GM23248 (cell line): Measurements from ENCODE around the gene JUN. TPM values are rescaled to one million over a fixed set of nuclear protein-coding genes. Genes with fewer than 3 reads are reported as not detected.

ENCODE experiments used
- DNase-seq: peaks from one replicate; pipeline ENCODE4 v3.0.0-alpha.2; 2015
- H2AFZ ChIP-seq: fragments of 200-600 bp; sonication (generic); 2 replicates; pipeline ENCODE4 v1.6.1; 2016; ENCODE audit warnings: antibody characterized with exemption
- H3F3A ChIP-seq: fragments of 200-600 bp; sonication (generic); 2 replicates; pipeline ENCODE4 v1.6.1; 2016; ENCODE audit warnings: mild to moderate bottlenecking, antibody characterized with exemption, mixed run types; ENCODE audit not compliant: insufficient read depth
- H3K27ac ChIP-seq: fragments of 200-600 bp; sonication (generic); 2 replicates; pipeline ENCODE4 v1.5.1; 2016; ENCODE audit warnings: mild to moderate bottlenecking
- H3K27me3 ChIP-seq: fragments of 200-600 bp; sonication (generic); replicated peaks from 2 replicates; pipeline ENCODE4 v1.6.1; 2016; ENCODE audit warnings: mild to moderate bottlenecking; ENCODE audit not compliant: insufficient read depth
- H3K36me3 ChIP-seq: fragments of 200-600 bp; sonication (generic); 2 replicates; pipeline ENCODE4 v1.6.1; 2016; ENCODE audit warnings: low read depth, mild to moderate bottlenecking
- H3K4me1 ChIP-seq: fragments of 200-600 bp; sonication (generic); 2 replicates; pipeline ENCODE4 v1.6.1; 2016; ENCODE audit warnings: mild to moderate bottlenecking; ENCODE audit not compliant: insufficient read depth
- H3K4me2 ChIP-seq: fragments of 200-600 bp; sonication (generic); one replicate; pipeline ENCODE4 v1.6.1; 2016; ENCODE audit warnings: mild to moderate bottlenecking; ENCODE audit not compliant: unreplicated experiment
- H3K4me3 ChIP-seq: fragments of 200-600 bp; sonication (generic); 2 replicates; pipeline ENCODE4 v1.5.1; 2016; ENCODE audit warnings: mild to moderate bottlenecking
- H3K79me2 ChIP-seq: fragments of 200-600 bp; sonication (generic); 2 replicates; pipeline ENCODE4 v1.6.1; 2016; ENCODE audit warnings: mild to moderate bottlenecking; ENCODE audit not compliant: insufficient read depth
- H3K9ac ChIP-seq: fragments of 200-600 bp; sonication (generic); 2 replicates; pipeline ENCODE4 v1.6.1; 2016; ENCODE audit warnings: mild to moderate bottlenecking
- H3K9me2 ChIP-seq: fragments of 200-600 bp; sonication (generic); 2 replicates; pipeline ENCODE4 v1.6.1; 2016; ENCODE audit warnings: mixed run types, mild to moderate bottlenecking, moderate library complexity; ENCODE audit not compliant: insufficient read depth
- H3K9me3 ChIP-seq: fragments of 200-600 bp; sonication (generic); one replicate; pipeline ENCODE4 v1.6.1; 2017; ENCODE audit warnings: low read depth
- H4K20me1 ChIP-seq: fragments of 200-600 bp; sonication (generic); 2 replicates; pipeline ENCODE4 v1.6.0; 2016; ENCODE audit not compliant: insufficient read depth
- EZH2 ChIP-seq: fragments of 200-600 bp; sonication (generic); IDR thresholded peaks from 2 replicates; pipeline ENCODE4 v1.6.1; 2018; ENCODE audit warnings: antibody characterized with exemption, mild to moderate bottlenecking; ENCODE audit not compliant: insufficient read depth, poor library complexity, severe bottlenecking
- EZH2phosphoT487 ChIP-seq: fragments of 200-600 bp; sonication (generic); IDR thresholded peaks from 2 replicates; pipeline ENCODE4 v1.6.1; 2018; ENCODE audit warnings: antibody characterized with exemption, moderate library complexity, mild to moderate bottlenecking, low read depth; ENCODE audit not compliant: insufficient read depth
- WGBS, 2 experiments: methylation state at CpG; one replicate each; pipeline ENCODE4 v1.1.6; 2015 to 2017; ENCODE audit warnings: low lambda C conversion rate in 2 of 2, low coverage in 1 of 2; ENCODE audit errors: missing lambda C conversion rate in 2 of 2; 5-methylcytosine and 5-hydroxymethylcytosine counted together
- in situ Hi-C: fragments of 300-500 bp; cut with MboI; formaldehyde crosslinking; loops from 2 replicates; pipeline ENCODE4 v1.15.0; 2020
- polyA plus RNA-seq: library from polyadenylated mRNA; unstranded; fragments of >200 nt; fragmentation: Nextera tagmentation; extraction: Ambion mirVana; gene quantifications from 2 replicates; pipeline ENCODE4 v1.2.1, GENCODE V29; 2016
- total RNA-seq: library from RNA; depleted of rRNA; stranded (reverse); fragments of >200 nt; shearing (Covaris generic); gene quantifications from 2 replicates; pipeline ENCODE4 v1.2.3, GENCODE V29; 2014

JUN gene
- total and polyA plus RNA-seq, 2 experiments from 2014 or later = 45.3 to 112 TPM

DNA sequence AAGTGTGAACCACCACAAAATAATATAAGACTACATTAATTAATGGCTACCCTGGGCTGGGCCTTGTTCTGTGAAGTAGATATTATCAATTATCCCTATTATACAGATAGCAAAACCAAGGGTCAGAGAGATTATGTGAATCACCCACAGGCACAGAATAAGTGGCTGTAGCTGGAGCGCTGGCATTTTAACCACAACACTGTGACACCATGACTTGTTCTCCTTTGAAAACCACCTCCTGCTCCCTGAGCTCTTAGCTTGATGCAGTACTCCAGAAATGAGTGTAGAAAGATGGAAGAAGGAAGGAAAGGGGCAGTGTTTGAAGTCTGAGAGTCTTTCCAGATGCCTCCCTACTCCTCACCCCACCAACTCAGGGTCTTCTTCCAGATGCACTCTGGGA lies 29.5 kb upstream of the JUN start:
- no peak overlapping the region for H3K9ac ChIP-seq
- H3F3A ChIP-seq = peaks cover 36% of the 10 kb centered on the region
- no peak overlapping the region for H3K4me3 ChIP-seq
- no peak for DNase-seq
- no peaks in the 10 kb centered on the region for H3K9me2 ChIP-seq
- no peaks in the 10 kb centered on the region for H3K36me3 ChIP-seq
- H3K9me3 ChIP-seq = no peaks in the 10 kb centered on the region
- H3K27ac ChIP-seq = no peak overlapping the region
- no peaks in the 10 kb centered on the region for H3K27me3 ChIP-seq
- TF ChIP-seq EZH2 (no peak), EZH2phosphoT487 (no peak)
- 89 to 95% methylated on average over 1 of the region's 1 CpG for WGBS, 2 experiments
- no peak overlapping the region for H3K4me2 ChIP-seq
- in situ Hi-C loops = no loop called here
- H2AFZ ChIP-seq = no peak overlapping the region
- H4K20me1 ChIP-seq = no peaks in the 10 kb centered on the region
- H3K4me1 ChIP-seq = peaks cover 38% of the 10 kb centered on the region
- no peaks in the 10 kb centered on the region for H3K79me2 ChIP-seq

DNA sequence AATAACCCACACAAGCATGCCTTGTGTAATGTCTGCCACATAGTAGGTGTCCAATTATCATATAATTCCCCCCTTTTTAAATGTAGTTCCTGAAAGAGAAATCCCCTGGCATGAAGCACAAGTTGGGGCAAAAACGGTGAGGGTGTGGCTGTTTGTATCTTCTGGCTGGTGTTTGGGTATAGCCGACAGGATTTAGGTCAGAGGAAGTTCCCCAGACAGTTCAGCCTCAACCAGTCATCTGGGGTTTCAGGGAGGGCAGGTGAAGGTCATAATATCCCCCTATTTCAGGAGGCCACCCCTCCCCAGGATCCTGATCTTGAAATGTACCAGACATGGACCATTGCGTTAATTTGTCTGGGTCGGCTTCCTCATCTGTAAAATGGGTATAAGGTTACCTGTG lies 29.1 kb upstream of the JUN start:
- 58 to 63% methylated on average over 4 of the region's 4 CpGs for WGBS, 2 experiments
- TF ChIP-seq EZH2phosphoT487 (no peak), EZH2 (no peak)
- no peak overlapping the region for H3K4me2 ChIP-seq
- no peak overlapping the region for H3K9ac ChIP-seq
- H3K4me1 ChIP-seq = peaks cover 34% of the 10 kb centered on the region
- in situ Hi-C loops = no loop called here
- H3F3A ChIP-seq = peaks cover 32% of the 10 kb centered on the region
- no peaks in the 10 kb centered on the region for H3K9me2 ChIP-seq
- H3K4me3 ChIP-seq = no peak overlapping the region
- H4K20me1 ChIP-seq = no peaks in the 10 kb centered on the region
- no peaks in the 10 kb centered on the region for H3K36me3 ChIP-seq
- no peaks in the 10 kb centered on the region for H3K27me3 ChIP-seq
- H3K9me3 ChIP-seq = no peaks in the 10 kb centered on the region
- no peak overlapping the region for H2AFZ ChIP-seq
- H3K27ac ChIP-seq = no peak overlapping the region
- no peak for DNase-seq
- no peaks in the 10 kb centered on the region for H3K79me2 ChIP-seq

DNA sequence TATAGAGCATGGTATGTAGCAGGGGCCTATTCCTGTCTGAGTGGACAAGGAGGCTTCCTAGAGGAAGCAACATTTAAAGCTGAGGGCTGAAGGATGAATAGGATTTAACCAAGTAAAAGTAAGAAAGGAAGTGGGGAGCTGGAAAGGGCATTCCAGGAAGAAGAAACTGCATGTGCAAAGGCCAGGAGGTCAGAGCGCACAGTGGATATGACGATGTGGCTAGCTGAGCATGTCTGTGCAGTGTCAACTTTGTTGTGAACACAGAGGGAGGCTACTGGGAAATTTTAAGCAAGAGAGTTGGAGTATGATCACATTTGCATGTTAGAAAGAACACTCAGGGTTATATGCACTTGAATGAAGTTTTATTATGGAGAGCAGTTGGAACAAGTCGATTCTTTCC lies 28.6 kb upstream of the JUN start:
- in situ Hi-C loops = no loop called here
- no peak for DNase-seq
- Histone ChIP-seq H4K20me1 (no peaks in the 10 kb centered on the region), H3F3A (peaks cover 27% of the 10 kb centered on the region), H3K79me2 (no peaks in the 10 kb centered on the region), H3K9ac (no peak overlapping the region), H3K9me2 (no peaks in the 10 kb centered on the region), H3K36me3 (no peaks in the 10 kb centered on the region), H3K9me3 (no peaks in the 10 kb centered on the region), H3K4me3 (no peak overlapping the region), H2AFZ (no peak overlapping the region), H3K27me3 (no peaks in the 10 kb centered on the region), H3K27ac (no peak overlapping the region), H3K4me1 (peaks cover 29% of the 10 kb centered on the region), H3K4me2 (no peak overlapping the region)
- 69 to 71% methylated on average over 3 of the region's 3 CpGs for WGBS, 2 experiments
- TF ChIP-seq EZH2phosphoT487 = no peak
- no peak for TF ChIP-seq EZH2

DNA sequence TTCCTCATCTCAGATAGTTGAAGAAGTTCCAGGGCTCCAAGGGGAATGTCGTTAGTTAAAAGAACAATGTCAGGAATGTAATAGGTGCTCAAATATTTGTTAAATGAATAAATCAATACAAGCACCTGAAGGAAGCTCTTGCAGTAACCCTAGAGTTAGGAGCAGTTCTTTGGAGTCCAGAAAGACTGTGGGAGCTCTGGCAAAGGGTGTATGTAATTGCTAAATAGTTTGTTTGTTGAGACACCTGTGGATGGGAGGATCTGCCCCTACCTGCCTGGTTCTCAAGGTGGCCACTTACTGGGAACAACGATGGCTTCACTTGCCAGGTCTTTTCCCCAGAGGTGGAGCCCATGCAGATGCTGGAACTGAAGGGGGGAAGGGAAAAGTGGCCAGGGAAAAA lies 27.5 kb upstream of the JUN start:
- no peak overlapping the region for H3K4me3 ChIP-seq
- H3K9ac ChIP-seq = no peak overlapping the region
- no peak for TF ChIP-seq EZH2
- no peak for TF ChIP-seq EZH2phosphoT487
- DNase-seq = no peak
- H4K20me1 ChIP-seq = no peaks in the 10 kb centered on the region
- in situ Hi-C loops = no loop called here
- 84 to 87% methylated on average over 2 of the region's 2 CpGs for WGBS, 2 experiments
- peaks cover 16% of the 10 kb centered on the region for H3F3A ChIP-seq
- H3K27ac ChIP-seq = no peak overlapping the region
- H3K4me1 ChIP-seq = peaks cover 18% of the 10 kb centered on the region
- no peaks in the 10 kb centered on the region for H3K79me2 ChIP-seq
- H3K27me3 ChIP-seq = no peaks in the 10 kb centered on the region
- H3K4me2 ChIP-seq = no peak overlapping the region
- H3K36me3 ChIP-seq = no peaks in the 10 kb centered on the region
- no peak overlapping the region for H2AFZ ChIP-seq
- no peaks in the 10 kb centered on the region for H3K9me3 ChIP-seq
- H3K9me2 ChIP-seq = no peaks in the 10 kb centered on the region

DNA sequence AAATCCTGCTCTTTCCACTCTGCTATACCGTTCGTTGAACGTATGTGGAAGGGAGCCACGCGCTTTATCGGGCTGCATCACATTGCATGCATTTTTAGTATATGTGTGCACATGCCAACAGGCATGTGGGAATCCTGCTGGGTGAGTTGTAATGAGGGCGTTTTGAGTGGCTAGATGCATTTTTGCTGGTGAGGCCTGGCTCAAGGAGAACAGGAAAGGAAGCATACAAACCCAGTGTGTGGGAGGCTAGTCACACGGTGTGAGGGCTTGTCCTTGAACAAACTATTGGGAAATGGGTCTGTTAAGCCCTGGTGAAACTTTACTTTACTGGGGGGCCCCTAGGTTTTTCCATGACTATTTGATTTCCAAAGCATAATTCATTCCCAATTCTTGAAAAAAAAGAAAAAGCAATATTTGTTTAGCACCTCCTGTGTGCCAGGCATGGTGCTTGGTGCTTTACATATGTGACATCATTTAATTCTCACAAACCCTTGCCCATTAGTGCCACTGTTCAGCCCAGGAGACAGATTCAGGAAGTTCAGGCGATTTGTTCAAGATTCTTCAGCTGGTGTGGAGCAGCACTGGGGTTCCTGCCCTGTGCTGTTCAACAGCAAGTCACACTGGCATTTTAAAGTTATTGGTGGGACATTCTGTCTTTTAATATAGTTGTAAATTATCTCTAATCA lies 25.6 kb upstream of the JUN start:
- no peaks in the 10 kb centered on the region for H3K9me3 ChIP-seq
- H3F3A ChIP-seq = 0 out of 2 replicates have a peak, but pooled peaks cover 10% of the 10 kb centered on the region
- H3K4me2 ChIP-seq = peak overlapping the region; percentile 16
- no peaks in the 10 kb centered on the region for H4K20me1 ChIP-seq
- H3K79me2 ChIP-seq = no peaks in the 10 kb centered on the region
- TF ChIP-seq EZH2phosphoT487 (no peak), EZH2 (no peak)
- WGBS, 2 experiments = 58 to 63% methylated on average over 9 of the region's 9 CpGs
- H3K27ac ChIP-seq = peak overlapping the region; percentile 85
- H3K36me3 ChIP-seq = no peaks in the 10 kb centered on the region
- peak; percentile 91 for DNase-seq
- in situ Hi-C loops = no loop called here
- H3K9me2 ChIP-seq = no peaks in the 10 kb centered on the region
- no peak overlapping the region for H3K4me3 ChIP-seq
- H2AFZ ChIP-seq = peak overlapping the region; percentile 9; the same call in 1 of the 2 replicates
- peaks cover 14% of the 10 kb centered on the region for H3K4me1 ChIP-seq
- peak overlapping the region; percentile 66 for H3K9ac ChIP-seq
- no peaks in the 10 kb centered on the region for H3K27me3 ChIP-seq
